Stromal cell of bone marrow (primary cell): ENCODE data around the gene L3MBTL1.
A peak's percentile ranks its signal among the peaks of the same experiment; 100 is the strongest.
"Not testable (repeated sequence)": the region's sequence is repeated elsewhere in the genome, so short reads cannot be mapped to it uniquely, and the experiment has no call there.

ENCODE experiments used
- DNase-seq: peaks from one replicate; pipeline ENCODE4 v3.0.0-alpha.2; 2012; ENCODE audit warnings: low read depth

Gene L3MBTL1

GRCh38 chr20:43560974-43561373 lies 53.5 kb downstream of the L3MBTL1 start:
- DNase-seq: no peak

- no peak for DNase-seq
Observed at GRCh38 chr20:43563429-43563828, 55.9 kb downstream of the L3MBTL1 start.

GRCh38 chr20:43563991-43564390 lies 56.5 kb downstream of the L3MBTL1 start:
- no peak for DNase-seq

- no peak for DNase-seq
Observed at GRCh38 chr20:43564455-43564854, 57.0 kb downstream of the L3MBTL1 start.

GRCh38 chr20:43564993-43565757 lies 57.7 kb downstream of the L3MBTL1 start:
- no peak for DNase-seq

GRCh38 chr20:43565758-43566104 lies 58.2 kb downstream of the L3MBTL1 start:
- DNase-seq: no peak

- no peak for DNase-seq
Observed at GRCh38 chr20:43567477-43567876, 60.0 kb downstream of the L3MBTL1 start.

GRCh38 chr20:43568706-43569105 lies 61.2 kb downstream of the L3MBTL1 start:
- DNase-seq: no peak

GRCh38 chr20:43569282-43569681 lies 61.8 kb downstream of the L3MBTL1 start:
- DNase-seq: no peak

- no peak for DNase-seq
Observed at GRCh38 chr20:43570496-43570895, 63.0 kb downstream of the L3MBTL1 start.

- DNase-seq: no peak
Observed at GRCh38 chr20:43571310-43571709, 63.8 kb downstream of the L3MBTL1 start.

GRCh38 chr20:43571771-43572170 lies 64.3 kb downstream of the L3MBTL1 start:
- no peak for DNase-seq

- no peak for DNase-seq
Observed at GRCh38 chr20:43572891-43573290, 65.4 kb downstream of the L3MBTL1 start.

- DNase-seq: no peak
Observed at GRCh38 chr20:43576108-43576507, 68.6 kb downstream of the L3MBTL1 start.

GRCh38 chr20:43579861-43580793 lies 72.6 kb downstream of the L3MBTL1 start:
- no peak for DNase-seq

GRCh38 chr20:43583133-43583864 lies 75.8 kb downstream of the L3MBTL1 start:
- DNase-seq: no peak

GRCh38 chr20:43583982-43584432 lies 76.5 kb downstream of the L3MBTL1 start:
- peak; percentile 98 for DNase-seq

- peak; percentile 25 for DNase-seq
Observed at GRCh38 chr20:43584448-43585136, 77.1 kb downstream of the L3MBTL1 start.

GRCh38 chr20:43586641-43587040 lies 79.1 kb downstream of the L3MBTL1 start:
- no peak for DNase-seq

- DNase-seq: not testable (repeated sequence)
Observed at GRCh38 chr20:43588526-43588925, 81.0 kb downstream of the L3MBTL1 start.

GRCh38 chr20:43590036-43590391 lies 82.5 kb downstream of the L3MBTL1 start:
- DNase-seq: no peak
